Smooth muscle cell (in vitro differentiated cells): ENCODE data around the gene LDB3. TPM values are rescaled to one million over a fixed set of nuclear protein-coding genes. Genes with fewer than 3 reads are reported as not detected.

Experiments used
- DNase-seq: peaks from one replicate; lab custom pipeline; 2025; ENCODE audit not compliant: unreplicated experiment; lab: John Stamatoyannopoulos, UW
- H2AFZ ChIP-seq: fragments of 200-600 bp; sonication (generic); 2 replicates; pipeline ENCODE4 v1.6.0; 2016; ENCODE audit warnings: antibody characterized with exemption, low read depth, mild to moderate bottlenecking
- H3F3A ChIP-seq: fragments of 200-600 bp; sonication (generic); 2 replicates; pipeline ENCODE4 v1.6.0; 2017; ENCODE audit warnings: antibody characterized with exemption, low read depth
- H3K27ac ChIP-seq: fragments of 200-600 bp; sonication (generic); 2 replicates; pipeline ENCODE4 v1.5.1; 2016; ENCODE audit warnings: low read depth, mild to moderate bottlenecking
- H3K27me3 ChIP-seq: fragments of 200-600 bp; sonication (generic); 2 replicates; pipeline ENCODE4 v1.6.1; 2016; ENCODE audit warnings: low read depth, mild to moderate bottlenecking
- H3K36me3 ChIP-seq: fragments of 200-600 bp; sonication (generic); 2 replicates; pipeline ENCODE4 v1.5.1; 2016; ENCODE audit warnings: low read depth
- H3K4me1 ChIP-seq: fragments of 200-600 bp; sonication (generic); 2 replicates; pipeline ENCODE4 v1.5.1; 2016; ENCODE audit warnings: low read depth
- H3K4me2 ChIP-seq: fragments of 200-600 bp; sonication (generic); 2 replicates; pipeline ENCODE4 v1.6.0; 2016; ENCODE audit warnings: mild to moderate bottlenecking
- H3K4me3 ChIP-seq: fragments of 200-600 bp; sonication (generic); 2 replicates; pipeline ENCODE4 v1.5.1; 2016; ENCODE audit warnings: mild to moderate bottlenecking
- H3K79me2 ChIP-seq: fragments of 200-600 bp; sonication (generic); 2 replicates; pipeline ENCODE4 v1.6.0; 2016; ENCODE audit warnings: low read depth, mild to moderate bottlenecking
- H3K9ac ChIP-seq: fragments of 200-600 bp; sonication (generic); 2 replicates; pipeline ENCODE4 v1.6.0; 2016; ENCODE audit warnings: low read depth
- H3K9me3 ChIP-seq: fragments of 200-600 bp; sonication (generic); replicated peaks from 2 replicates; pipeline ENCODE4 v1.5.1; 2016; ENCODE audit warnings: low read depth
- H4K20me1 ChIP-seq: fragments of 200-600 bp; sonication (generic); 2 replicates; pipeline ENCODE4 v1.6.0; 2016; ENCODE audit warnings: low read depth
- WGBS: methylation state at CpG from one replicate; pipeline ENCODE4 v1.1.7; 2016; ENCODE audit warnings: low lambda C conversion rate; 5-methylcytosine and 5-hydroxymethylcytosine counted together
- polyA plus RNA-seq: library from polyadenylated mRNA; unstranded; fragments of >200 nt; fragmentation: Nextera tagmentation; extraction: Ambion mirVana; gene quantifications from 2 replicates; pipeline ENCODE4 v1.2.1, GENCODE V29; 2016
- total RNA-seq: library from RNA; depleted of rRNA; stranded (reverse); fragments of >200 nt; gene quantifications from 2 replicates; pipeline ENCODE4 v1.2.3, GENCODE V29; 2014
- TF ChIP-seq, protein P1 (sequence below): fragments of 200-600 bp; sonication (generic); IDR thresholded peaks from 2 replicates; pipeline ENCODE4 v1.5.1; 2017; ENCODE audit warnings: borderline replicate concordance, mild to moderate bottlenecking, antibody characterized with exemption; ENCODE audit not compliant: insufficient read depth, poor library complexity, severe bottlenecking

LDB3 gene
- total and polyA plus RNA-seq, 2 experiments from 2014 or later: 0.31 to 0.61 TPM

DNA sequence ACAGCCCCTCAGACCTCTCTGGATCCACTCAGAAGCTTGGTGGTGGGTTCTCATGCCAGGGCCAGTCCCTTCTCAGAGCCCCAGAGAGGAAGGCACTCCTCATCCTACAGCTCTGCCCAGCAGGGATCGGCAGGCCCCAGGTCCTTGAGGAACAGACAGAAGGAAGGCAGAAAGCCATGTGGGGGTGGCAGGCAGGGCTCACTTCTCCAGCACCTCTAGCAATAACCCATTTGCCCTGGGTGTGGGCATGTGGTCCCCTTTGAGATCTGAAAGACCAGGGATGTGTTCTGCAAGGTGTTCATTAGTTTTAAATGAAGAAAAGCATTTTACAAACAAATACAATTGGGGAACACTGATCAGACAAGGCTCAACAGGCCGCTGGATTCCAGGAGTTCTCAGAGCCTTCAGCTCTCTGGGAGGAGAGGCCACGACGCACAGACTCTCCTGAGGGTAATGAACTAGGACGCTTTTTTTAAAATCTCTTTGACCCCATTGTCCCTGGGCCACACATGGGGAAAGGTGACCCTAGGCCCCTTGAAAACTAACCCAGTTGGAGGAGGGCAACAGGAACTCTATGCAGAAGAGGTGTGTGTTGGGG, 40.6 kb downstream of the LDB3 start:
- no peaks in the 10 kb centered on the region for H4K20me1 ChIP-seq
- 83% methylated on average over 5 of the region's 5 CpGs for WGBS
- no peak for DNase-seq

DNA sequence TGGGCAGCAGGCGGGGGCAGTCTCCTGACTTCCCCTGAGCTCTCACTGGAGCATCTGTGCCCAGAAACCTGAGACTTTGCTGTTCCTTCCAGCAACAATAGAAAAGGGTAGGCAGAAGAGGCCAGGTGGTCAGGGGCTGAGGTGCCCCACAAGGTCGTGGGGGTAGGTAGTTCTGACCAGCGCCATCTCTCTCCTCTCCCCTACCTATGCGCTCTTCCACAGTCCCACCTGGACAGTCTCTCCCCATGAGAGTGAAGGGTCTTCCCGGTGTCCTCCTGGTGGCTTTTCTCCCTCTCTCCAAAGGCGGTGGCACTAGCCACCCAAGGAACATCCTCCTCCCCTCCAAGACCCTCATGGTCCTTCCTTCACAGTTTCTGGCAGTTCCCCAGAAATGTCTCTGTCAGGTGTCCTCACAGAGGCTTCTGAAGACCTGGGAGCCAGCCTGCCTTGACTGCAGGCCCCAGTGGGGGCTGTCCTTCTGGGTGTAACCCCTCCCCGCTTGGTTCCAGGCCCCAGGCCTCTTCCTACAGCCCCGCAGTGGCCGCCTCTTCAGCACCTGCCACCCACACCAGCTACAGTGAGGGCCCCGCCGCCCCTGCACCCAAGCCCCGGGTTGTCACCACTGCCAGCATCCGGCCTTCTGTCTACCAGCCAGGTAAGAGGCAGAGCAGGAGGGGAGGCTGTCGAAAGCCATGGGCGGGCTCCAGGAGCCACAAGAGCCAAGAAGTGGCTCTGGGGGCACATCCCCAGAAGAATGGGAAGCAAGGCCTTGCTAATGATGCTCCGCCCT, 41.3 kb downstream of the LDB3 start:
- no peaks in the 10 kb centered on the region for H4K20me1 ChIP-seq
- WGBS: 94% methylated on average over 16 of the region's 16 CpGs
- no peak for DNase-seq
- H3K79me2 ChIP-seq: no peaks in the 10 kb centered on the region
- no peak overlapping the region for H3K4me3 ChIP-seq
- H2AFZ ChIP-seq: no peak overlapping the region
- H3K9ac ChIP-seq: no peak overlapping the region
- no peaks in the 10 kb centered on the region for H3K36me3 ChIP-seq
- H3K4me1 ChIP-seq: peaks cover 6% of the 10 kb centered on the region
- no peak overlapping the region for H3K27ac ChIP-seq
- TF ChIP-seq, protein P1, sequence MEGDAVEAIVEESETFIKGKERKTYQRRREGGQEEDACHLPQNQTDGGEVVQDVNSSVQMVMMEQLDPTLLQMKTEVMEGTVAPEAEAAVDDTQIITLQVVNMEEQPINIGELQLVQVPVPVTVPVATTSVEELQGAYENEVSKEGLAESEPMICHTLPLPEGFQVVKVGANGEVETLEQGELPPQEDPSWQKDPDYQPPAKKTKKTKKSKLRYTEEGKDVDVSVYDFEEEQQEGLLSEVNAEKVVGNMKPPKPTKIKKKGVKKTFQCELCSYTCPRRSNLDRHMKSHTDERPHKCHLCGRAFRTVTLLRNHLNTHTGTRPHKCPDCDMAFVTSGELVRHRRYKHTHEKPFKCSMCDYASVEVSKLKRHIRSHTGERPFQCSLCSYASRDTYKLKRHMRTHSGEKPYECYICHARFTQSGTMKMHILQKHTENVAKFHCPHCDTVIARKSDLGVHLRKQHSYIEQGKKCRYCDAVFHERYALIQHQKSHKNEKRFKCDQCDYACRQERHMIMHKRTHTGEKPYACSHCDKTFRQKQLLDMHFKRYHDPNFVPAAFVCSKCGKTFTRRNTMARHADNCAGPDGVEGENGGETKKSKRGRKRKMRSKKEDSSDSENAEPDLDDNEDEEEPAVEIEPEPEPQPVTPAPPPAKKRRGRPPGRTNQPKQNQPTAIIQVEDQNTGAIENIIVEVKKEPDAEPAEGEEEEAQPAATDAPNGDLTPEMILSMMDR: no peak
- H3F3A ChIP-seq: peaks cover 8% of the 10 kb centered on the region
- no peak overlapping the region for H3K4me2 ChIP-seq
- no peaks in the 10 kb centered on the region for H3K9me3 ChIP-seq
- H3K27me3 ChIP-seq: no peaks in the 10 kb centered on the region

More for the DNA sequence above, 40.6 kb downstream of the LDB3 start:
- Histone ChIP-seq H3K79me2 (no peaks in the 10 kb centered on the region), H3K27ac (no peak overlapping the region), H3K9ac (no peak overlapping the region), H3K4me1 (peaks cover 6% of the 10 kb centered on the region), H3K36me3 (no peaks in the 10 kb centered on the region), H2AFZ (no peak overlapping the region), H3K27me3 (no peaks in the 10 kb centered on the region), H3K9me3 (no peaks in the 10 kb centered on the region), H3F3A (peaks cover 8% of the 10 kb centered on the region), H3K4me2 (no peak overlapping the region), H3K4me3 (no peak overlapping the region)
- TF ChIP-seq, protein P1: no peak

DNA sequence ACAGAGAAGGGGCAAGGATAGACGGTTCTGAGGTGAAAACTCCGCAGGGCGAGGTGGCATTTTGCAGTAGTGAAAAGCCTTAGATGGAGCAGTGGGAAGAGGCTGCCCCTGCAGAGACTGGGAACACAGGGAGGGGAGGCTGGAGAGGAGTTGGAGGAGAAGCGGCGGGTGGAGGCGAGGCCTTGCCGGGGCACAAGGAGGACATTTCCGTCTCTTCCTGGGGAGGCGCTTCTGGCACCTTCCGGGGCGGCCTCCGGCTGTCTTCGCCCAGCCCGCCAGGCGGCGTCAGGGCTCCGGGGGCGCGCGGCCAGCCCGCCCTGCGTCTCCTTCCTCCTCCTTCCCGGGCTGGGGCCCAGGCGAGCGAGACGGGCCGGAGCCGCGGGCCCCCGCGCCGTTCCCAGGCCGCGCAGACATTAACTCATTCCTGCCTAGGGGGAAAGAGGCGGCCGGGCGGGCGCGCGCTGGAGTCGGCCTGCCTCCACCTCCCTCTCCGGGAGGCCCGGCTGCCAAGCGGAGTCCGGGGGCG, 42.7 kb downstream of the LDB3 start:
- Histone ChIP-seq H3K4me2 (peak overlapping the region; percentile 98), H3K36me3 (no peaks in the 10 kb centered on the region), H3F3A (peaks cover 8% of the 10 kb centered on the region), H4K20me1 (no peaks in the 10 kb centered on the region), H3K9me3 (no peaks in the 10 kb centered on the region), H3K4me1 (peaks cover 6% of the 10 kb centered on the region), H3K79me2 (no peaks in the 10 kb centered on the region), H3K4me3 (peak overlapping the region; percentile 79), H3K27ac (peak overlapping the region; percentile 88), H3K9ac (peak overlapping the region; percentile 93), H3K27me3 (no peaks in the 10 kb centered on the region), H2AFZ (peak overlapping the region; percentile 98)
- WGBS: 7% methylated on average over 43 of the region's 46 CpGs
- peak; percentile 68 for DNase-seq
- TF ChIP-seq, protein P1: peak; percentile 68
